ENCODE measurements around the gene OR52N5.

The OR52N5 gene

GRCh38 chr11:5809905-5810795, 27.0 kb upstream of the OR52N5 start:
- TF ChIP-seq CTCF (IDR thresholded peaks at IDR 0.05): no peak
- Histone ChIP-seq H3K4me2 (ENCODE audit: low read length) (no peak overlapping the region), H3K27me3 (ENCODE audit: control insufficient read depth, insufficient read depth, low read length) (no peaks in the 10 kb centered on the region), H3K9me3 (ENCODE audit: control insufficient read depth, low read length) (no peaks in the 10 kb centered on the region), H3K36me3 (ENCODE audit: control insufficient read depth, insufficient read depth, low read length) (no peaks in the 10 kb centered on the region), H3K9ac (no peak overlapping the region), H3K27ac (no peak overlapping the region), H3K4me1 (no peaks in the 10 kb centered on the region), H3K4me3 (ENCODE audit: low read depth, low read length) (no peak overlapping the region), H3K79me2 (no peaks in the 10 kb centered on the region), H2AFZ (no peak overlapping the region)

- Histone ChIP-seq H3K4me3 (ENCODE audit: low read depth, low read length) (peak overlapping the region; percentile 33), H3K27me3 (ENCODE audit: control insufficient read depth, insufficient read depth, low read length) (no peaks in the 10 kb centered on the region), H3K9me3 (ENCODE audit: control insufficient read depth, low read length) (no peaks in the 10 kb centered on the region), H3K27ac (no peak overlapping the region), H3K36me3 (ENCODE audit: control insufficient read depth, insufficient read depth, low read length) (no peaks in the 10 kb centered on the region), H3K4me2 (ENCODE audit: low read length) (peak overlapping the region; percentile 72), H3K79me2 (no peaks in the 10 kb centered on the region), H2AFZ (peak overlapping the region; percentile 46), H3K4me1 (no peaks in the 10 kb centered on the region), H3K9ac (no peak overlapping the region)
- TF ChIP-seq CTCF (IDR thresholded peaks at IDR 0.05): no peak
Observed at GRCh38 chr11:5809122-5809519, 26.0 kb upstream of the OR52N5 start.

GRCh38 chr11:5808500-5809121, 25.5 kb upstream of the OR52N5 start, which contains the start of gene OR52N2:
OR52N2 (plus strand) TSS chr11:5808924; CDS start chr11:5820336, 11,412 bp downstream.
- no peak within 1 kb of the TSS for H3K27ac ChIP-seq
- no peaks in the 10 kb centered on the region for H3K27me3 ChIP-seq (ENCODE audit: control insufficient read depth, insufficient read depth, low read length)
- TF ChIP-seq CTCF (IDR thresholded peaks at IDR 0.05): peak; percentile 64
- H3K9me3 ChIP-seq (ENCODE audit: control insufficient read depth, low read length): no peaks in the 10 kb centered on the region
- H3K4me3 ChIP-seq (ENCODE audit: low read depth, low read length): peak within 1 kb of the TSS; percentile 33
- no peaks in the 10 kb centered on the region for H3K4me1 ChIP-seq
- H3K9ac ChIP-seq: no peak within 1 kb of the TSS
- peak within 1 kb of the TSS; percentile 46 for H2AFZ ChIP-seq
- H3K4me2 ChIP-seq (ENCODE audit: low read length): peak within 1 kb of the TSS; percentile 72
- H3K79me2 ChIP-seq: no peaks in the 10 kb centered on the region
- no peaks in the 10 kb centered on the region for H3K36me3 ChIP-seq (ENCODE audit: control insufficient read depth, insufficient read depth, low read length)

- no peaks in the 10 kb centered on the region for H3K36me3 ChIP-seq (ENCODE audit: control insufficient read depth, insufficient read depth, low read length)
Observed at GRCh38 chr11:5807580-5807979, 24.4 kb upstream of the OR52N5 start.

More at GRCh38 chr11:5807580-5807979, 24.4 kb upstream of the OR52N5 start:
- no peaks in the 10 kb centered on the region for H3K79me2 ChIP-seq
- no peak overlapping the region for H3K4me2 ChIP-seq (ENCODE audit: low read length)
- TF ChIP-seq CTCF (IDR thresholded peaks at IDR 0.05): no peak
- no peak overlapping the region for H2AFZ ChIP-seq
- H3K9ac ChIP-seq: no peak overlapping the region
- no peaks in the 10 kb centered on the region for H3K9me3 ChIP-seq (ENCODE audit: control insufficient read depth, low read length)
- no peak overlapping the region for H3K27ac ChIP-seq
- H3K4me3 ChIP-seq (ENCODE audit: low read depth, low read length): no peak overlapping the region
- no peaks in the 10 kb centered on the region for H3K4me1 ChIP-seq
- no peaks in the 10 kb centered on the region for H3K27me3 ChIP-seq (ENCODE audit: control insufficient read depth, insufficient read depth, low read length)

Data from parathyroid adenoma (tissue), 2 donors.